ENCODE measurements around the gene SDF2.
"Not testable (repeated sequence)": the region's sequence is repeated elsewhere in the genome, so short reads cannot be mapped to it uniquely, and the experiment has no call there.

SDF2 gene

DNA sequence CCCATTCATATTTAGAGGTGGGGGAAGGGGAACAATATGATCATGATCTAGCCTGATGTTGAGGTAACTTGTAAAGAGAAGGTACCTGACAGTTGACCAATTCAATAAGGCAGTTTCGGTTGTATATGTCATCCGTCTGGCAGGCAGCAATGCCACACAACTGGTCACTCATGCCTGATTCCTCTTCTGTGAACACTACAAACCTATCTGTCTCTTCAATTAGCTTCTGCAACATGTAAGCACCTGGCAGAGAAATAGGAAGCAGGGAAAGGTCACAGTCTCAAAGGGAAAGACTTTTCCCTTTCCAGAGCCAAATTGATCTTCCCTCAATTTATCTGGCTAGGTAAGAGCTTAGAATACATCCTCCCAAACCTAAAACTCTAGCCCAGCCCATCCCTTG lies 37.6 kb downstream of the SDF2 start:
- no peak for DNase-seq

GRCh38 chr17:28623696-28624095 lies 38.0 kb downstream of the SDF2 start:
- DNase-seq, result no peak

GRCh38 chr17:28622186-28622585 lies 39.5 kb downstream of the SDF2 start:
- no peak for DNase-seq

DNA sequence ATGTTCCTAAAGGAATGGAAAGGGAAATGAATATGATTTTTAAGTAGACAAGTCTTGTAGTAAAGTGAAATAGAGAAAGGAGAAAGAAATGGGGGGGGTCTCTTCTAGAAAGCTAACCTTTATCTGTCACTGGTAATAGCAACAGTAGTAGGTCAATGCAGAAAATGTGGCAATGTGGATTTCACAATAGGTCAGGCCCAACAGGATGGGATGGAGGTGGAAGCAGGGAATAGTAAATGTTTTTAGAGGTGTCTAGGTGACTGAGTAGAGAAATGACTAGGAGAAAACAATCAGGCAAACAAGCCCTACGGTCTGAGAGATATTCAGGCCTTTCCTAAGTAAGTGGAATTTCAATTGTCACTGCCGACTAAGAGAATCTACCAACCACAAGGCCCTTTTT lies 41.7 kb downstream of the SDF2 start:
- DNase-seq, result no peak

DNA sequence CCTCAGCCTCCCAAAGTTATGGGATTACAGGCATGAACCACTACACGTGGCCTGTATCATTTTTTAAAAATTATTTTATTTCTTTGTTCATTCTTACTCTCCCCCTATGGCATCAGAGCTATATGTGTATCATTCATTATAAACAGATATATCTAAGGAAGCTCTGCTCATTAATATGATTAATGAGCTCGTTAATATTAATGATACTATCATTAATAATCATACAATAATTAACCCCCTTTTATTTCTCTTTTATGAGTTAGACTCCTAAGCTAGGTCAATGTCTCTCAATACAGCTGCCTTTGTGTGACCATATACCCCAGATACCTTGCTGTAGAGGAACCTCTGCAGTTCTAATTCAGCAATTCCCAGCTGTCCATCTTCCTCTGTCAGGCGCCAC lies 43.2 kb downstream of the SDF2 start:
- no peak for DNase-seq

GRCh38 chr17:28616281-28616680 lies 45.4 kb downstream of the SDF2 start:
- DNase-seq, result no peak

- DNase-seq, result no peak
These were observed 46.3 kb downstream of the SDF2 start for GRCh38 chr17:28615260-28615940.

GRCh38 chr17:28613931-28614381 lies 47.8 kb downstream of the SDF2 start, which contains the start of gene RSKR:
Gene RSKR (minus strand): TSS chr17:28614185. CDS start chr17:28614161, 24 bp downstream.
- no peak for DNase-seq

GRCh38 chr17:28612936-28613872 lies 48.5 kb downstream of the SDF2 start:
- DNase-seq, result peak; percentile 28

DNA sequence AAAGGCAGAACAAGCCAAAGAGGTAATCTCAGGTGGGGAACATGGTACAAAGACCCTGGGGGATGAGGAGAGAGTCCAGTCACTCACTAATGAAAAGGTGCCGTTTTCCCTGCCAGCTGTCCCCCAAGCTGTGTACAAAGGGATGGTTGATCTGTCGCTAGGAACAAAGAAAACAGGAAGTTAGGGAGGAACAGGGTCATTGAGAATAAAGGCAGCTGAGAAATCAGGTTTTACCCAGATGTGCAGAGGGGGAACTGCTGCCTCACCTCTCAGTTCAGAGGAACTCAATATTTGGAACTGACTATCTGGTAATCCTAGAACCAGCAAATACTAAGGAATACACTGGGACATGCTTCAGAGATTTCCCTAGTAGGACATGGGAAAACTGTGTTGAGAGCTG lies 49.2 kb downstream of the SDF2 start:
- no peak for DNase-seq

GRCh38 chr17:28610376-28610775 lies 51.3 kb downstream of the SDF2 start:
- DNase-seq, result no peak

- DNase-seq, result not testable (repeated sequence)
These were observed 57.7 kb downstream of the SDF2 start for GRCh38 chr17:28604031-28604430.

DNA sequence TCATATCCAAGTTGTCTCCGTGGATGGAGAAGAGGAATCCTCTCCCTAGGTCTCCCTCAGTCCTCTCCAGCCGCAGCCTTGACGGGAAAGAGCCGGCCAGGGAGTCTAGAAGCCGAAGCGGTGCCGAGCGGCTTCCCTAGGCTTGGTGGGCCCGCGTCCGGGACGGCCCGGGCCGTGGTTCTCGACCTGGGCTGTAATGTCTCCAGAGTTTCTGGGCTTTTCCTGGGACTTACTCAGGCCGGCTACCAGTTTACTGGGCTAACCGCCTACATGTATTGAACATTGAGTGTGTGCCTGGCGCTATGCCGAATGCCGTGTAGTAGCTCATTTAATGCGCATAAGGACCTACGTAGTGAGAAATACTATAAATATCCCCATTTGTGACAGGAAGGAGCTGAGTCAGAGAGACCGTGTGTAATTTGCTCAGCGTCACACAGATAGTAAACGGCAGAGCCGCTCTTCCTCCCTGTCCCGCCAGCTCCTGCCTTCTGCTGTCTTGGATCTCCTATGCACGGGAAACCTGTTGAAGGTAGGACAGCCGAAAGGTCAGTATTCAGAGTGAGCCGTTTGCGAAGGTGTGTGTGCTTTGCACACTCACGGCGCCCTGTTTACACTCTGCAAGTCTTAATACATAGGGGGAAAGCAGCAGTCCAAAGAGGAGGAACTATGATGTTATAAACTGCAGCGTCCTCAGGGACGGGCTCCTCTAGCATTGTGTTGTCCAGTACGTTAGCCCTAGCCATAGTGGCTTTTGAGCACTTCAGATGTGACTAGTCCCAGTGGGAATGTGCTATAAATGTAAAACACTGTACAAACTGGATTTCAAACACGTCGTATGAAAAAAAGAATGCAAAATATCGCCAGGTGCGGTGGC lies 62.2 kb downstream of the SDF2 start:
- DNase-seq, result peak; percentile 90

DNA sequence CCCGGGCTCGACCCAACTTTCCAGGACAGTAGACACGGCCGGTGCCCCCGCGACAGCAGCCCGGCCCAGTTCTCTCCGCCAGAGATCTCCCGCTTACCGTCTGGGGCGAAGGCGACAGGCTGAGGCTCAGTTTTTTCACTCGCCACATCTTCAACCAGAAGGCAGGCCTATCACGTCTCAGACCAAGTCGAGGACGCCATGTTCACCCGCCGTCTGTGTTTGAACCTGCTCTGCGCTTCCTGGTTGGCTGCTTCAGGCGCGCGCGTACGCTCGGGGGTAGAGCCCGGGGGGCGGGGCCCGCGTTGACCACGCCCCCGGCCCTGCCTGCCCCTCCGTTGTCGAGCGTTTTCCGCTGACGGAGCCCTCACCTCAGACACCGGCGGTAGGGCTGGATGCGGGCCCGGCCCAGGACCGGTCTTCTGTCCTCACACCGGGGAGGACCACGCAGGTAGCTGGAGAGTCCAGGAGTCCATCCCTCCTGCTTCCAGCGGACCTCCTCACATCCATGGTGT lies 62.9 kb downstream of the SDF2 start, which contains the start of gene SPAG5:
Gene SPAG5, minus strand, starts transcription at position 227 of the 512 bp plus-strand sequence. Its CDS starts 79 bp downstream, at position 148.
- DNase-seq, result peak; percentile 92

DNA sequence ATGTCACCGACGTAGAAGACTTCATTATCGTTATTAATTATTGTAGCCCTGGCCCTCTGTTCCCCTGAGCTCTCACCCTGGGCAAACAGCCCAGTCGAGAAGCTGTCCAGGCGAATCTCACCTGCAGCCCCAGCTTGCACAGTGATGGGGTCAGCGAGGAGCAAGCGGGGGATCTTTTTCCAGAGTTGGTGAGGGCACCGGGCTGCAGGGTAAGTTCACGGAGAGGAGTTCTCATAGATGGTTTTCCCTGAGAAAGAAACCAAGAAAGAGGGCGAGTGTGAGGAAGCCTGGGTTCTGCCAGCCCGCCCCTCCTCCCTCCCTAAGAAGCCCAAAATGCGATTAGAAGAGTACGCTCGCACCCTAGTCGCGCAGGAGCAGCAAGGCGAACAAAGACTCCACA lies 63.3 kb downstream of the SDF2 start:
- DNase-seq, result no peak

Data from inflammatory macrophage treated with lipopolysaccharide for 4 hours (primary cell).